Vein endothelial cell (primary cell): ENCODE measurements around the gene CCDC57. TPM values are rescaled to one million over a fixed set of nuclear protein-coding genes. Genes with fewer than 3 reads are reported as not detected.

Source experiments
- total RNA-seq: library from RNA; depleted of rRNA; stranded (reverse); fragments of >200 nt; gene quantifications from 2 replicates; pipeline ENCODE4 v1.2.3, GENCODE V29; 2012

The CCDC57 gene, protein sequence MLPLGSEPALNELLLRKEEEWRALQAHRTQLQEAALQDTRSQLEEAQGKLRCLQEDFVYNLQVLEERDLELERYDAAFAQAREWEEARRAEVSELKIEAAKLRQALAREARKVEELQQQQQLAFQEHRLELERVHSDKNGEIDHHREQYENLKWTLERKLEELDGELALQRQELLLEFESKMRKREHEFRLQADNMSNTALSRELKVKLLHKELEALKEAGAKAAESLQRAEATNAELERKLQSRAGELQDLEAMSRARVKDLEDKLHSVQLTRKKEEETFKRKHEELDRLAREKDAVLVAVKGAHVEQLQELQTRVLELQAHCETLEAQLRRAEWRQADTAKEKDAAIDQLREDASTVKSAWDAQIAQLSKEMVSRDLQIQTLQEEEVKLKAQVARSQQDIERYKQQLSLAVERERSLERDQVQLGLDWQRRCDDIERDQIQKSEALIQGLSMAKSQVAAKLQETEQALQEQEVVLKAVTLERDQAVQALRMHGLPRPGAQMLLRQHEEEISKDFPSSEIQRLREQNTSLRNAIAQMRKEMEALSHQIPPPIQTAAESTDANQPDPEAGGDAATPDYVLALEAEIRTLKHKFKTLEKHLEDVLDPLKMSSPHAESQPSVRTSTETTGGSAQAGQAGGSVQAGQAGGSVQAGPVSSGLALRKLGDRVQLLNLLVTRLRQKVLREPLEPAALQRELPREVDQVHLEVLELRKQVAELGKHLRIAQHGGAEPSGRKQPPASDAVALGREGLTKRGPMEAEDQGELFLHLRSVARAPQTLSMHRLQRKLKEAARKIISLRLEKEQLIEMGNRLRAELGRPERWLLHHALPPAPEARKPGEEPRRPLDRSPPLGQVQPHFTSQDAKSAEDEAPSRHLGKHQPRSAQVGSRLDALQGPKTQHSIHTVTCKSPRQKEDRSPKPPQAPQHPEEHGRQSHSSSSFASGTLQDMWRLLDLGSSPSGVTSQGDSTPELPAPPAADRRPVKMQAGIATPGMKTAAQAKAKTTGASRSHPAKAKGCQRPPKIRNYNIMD
- total RNA-seq, result 12.1 and 14.3 TPM in 2 replicates

DNA sequence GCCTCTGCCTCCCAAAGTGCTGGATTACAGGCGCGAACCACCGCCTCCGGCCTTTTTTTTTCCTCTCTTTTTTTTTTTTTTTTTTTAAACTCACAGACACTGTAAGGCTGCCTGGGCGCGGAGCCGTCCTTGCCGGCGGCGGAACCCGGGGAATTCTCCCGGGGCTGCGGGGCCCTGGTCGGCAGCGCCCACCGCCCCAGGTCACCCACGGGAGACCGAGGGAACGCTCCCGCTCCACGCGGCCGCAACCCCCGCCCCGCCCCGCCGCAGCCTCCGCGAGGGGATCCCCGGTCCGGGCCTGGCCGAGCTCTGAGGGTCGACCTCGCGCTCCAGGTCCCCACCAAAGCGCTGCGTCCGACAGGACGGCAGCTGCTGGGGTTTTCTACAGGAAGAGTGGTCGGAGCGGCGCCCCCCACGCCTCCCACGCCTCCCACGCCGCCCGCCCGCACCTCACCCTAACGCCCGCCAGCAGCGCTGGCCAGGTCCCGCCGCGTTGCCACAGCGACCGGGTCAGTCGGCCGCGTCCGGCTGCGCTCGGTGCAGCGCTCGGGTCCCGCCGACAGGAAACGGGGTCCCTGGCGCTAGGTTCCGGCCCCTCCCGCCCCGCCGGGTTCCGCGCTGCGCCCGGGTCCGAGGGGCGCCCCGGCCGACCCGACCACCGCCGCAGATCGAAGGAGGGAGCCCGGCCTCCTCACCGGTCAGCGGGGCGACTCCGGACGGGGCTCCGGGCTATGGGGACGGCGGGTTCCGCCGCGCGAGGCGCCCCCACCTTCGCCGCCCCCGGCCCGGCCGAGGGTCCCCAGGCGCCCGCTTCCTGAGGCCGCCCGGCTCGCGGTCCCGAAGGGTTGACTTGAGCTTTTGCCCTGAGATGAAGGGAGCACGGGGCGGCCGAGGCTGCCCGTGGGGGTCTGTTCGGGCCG is at the start of gene CCDC57:
CCDC57 (minus strand) TSS at position 512 of the 920 bp plus-strand sequence. CDS start 10,898 bp downstream, outside the sequence.

GRCh38 chr17:82228842-82229697 is 16.4 kb upstream of the CCDC57 start, which contains the start of gene SLC16A3:
TSS of gene SLC16A3 (plus strand) at chr17:82229042. CDS start at chr17:82236009, 6,967 bp downstream.

DNA sequence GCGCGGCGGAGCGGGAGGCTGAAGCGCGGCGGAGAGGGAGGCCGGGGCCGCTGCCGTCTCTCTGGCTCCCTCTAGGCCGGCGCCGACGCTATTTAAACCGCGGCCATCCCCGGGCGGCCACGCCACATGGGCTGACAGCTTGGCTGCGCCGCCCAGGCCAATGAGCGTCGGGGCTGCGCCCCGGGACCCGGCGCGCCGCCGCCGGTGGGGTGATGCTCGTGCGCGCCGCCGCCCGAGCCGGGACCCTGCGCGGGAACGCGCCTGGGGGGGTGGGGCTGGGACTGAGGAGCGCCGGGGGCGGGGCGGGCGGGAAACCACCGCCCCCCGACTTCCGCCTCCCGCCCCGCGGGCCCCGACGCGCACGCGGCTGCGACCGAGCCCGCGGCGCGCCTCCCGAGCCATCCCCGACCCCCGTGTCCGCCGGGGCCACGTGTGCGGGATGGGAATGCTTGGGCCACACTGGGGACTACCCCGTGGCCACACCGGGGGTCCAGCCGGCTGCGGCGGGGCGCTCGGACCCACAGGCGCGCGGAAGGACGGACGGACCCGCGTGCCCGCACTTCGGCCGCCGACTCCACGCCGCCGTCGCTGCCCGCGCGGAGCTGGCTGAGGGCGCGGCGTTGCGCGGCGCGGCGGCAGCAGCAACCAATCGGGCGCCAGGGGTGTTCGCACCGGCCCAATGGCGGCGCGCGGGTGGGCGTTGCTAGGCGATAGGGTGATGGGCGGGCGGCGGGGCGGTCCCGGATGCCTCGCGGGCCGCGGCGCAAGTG is 114.3 kb downstream of the CCDC57 start, which contains the start of gene FASN:
FASN (minus strand) TSS at position 68 of the 770 bp plus-strand sequence. CDS start 1,791 bp downstream, outside the sequence.

GRCh38 chr17:82065638-82066303 is 146.9 kb downstream of the CCDC57 start, which contains the start of gene DUS1L:
TSS of gene DUS1L (minus strand) at chr17:82065804. CDS start at chr17:82065059, 745 bp downstream.

GRCh38 chr17:82051776-82052637 is 160.6 kb downstream of the CCDC57 start, which contains the start of the genes GPS1 and RFNG:
TSS of gene GPS1 (plus strand) at chr17:82051898. CDS start at chr17:82051932, 34 bp downstream.
TSS of gene RFNG (minus strand) at chr17:82051811. CDS start at chr17:82051766, 45 bp downstream.

Other genes starting within 250 kb of the CCDC57 start
- 21.7 and 31.4 TPM in 2 replicates for gene ASPSCR1, start 235.2 kb downstream of the CCDC57 start, total RNA-seq
- 33.0 and 45.1 TPM in 2 replicates for gene CENPX, start 190.0 kb downstream of the CCDC57 start, total RNA-seq
- 13.9 and 17.3 TPM in 2 replicates for gene LRRC45, start 189.5 kb downstream of the CCDC57 start, total RNA-seq
- 17.0 and 36.3 TPM in 2 replicates for gene RAC3, start 181.2 kb downstream of the CCDC57 start, total RNA-seq
- 40.1 and 43.4 TPM in 2 replicates for gene DCXR, start 175.1 kb downstream of the CCDC57 start, total RNA-seq
- 22.4 and 45.7 TPM in 2 replicates for gene RFNG, start 161.0 kb downstream of the CCDC57 start, total RNA-seq
- 116 and 131 TPM in 2 replicates for gene GPS1, start 160.9 kb downstream of the CCDC57 start, total RNA-seq
- gene DUS1L, start 147.0 kb downstream of the CCDC57 start, total RNA-seq, result 63.3 and 68.3 TPM in 2 replicates
- gene FASN, start 114.6 kb downstream of the CCDC57 start, total RNA-seq, result 92.1 and 158 TPM in 2 replicates
- gene SLC16A3, start 16.2 kb upstream of the CCDC57 start, total RNA-seq, result 121 and 194 TPM in 2 replicates
- gene CSNK1D, start 60.9 kb upstream of the CCDC57 start, total RNA-seq, result 81.9 and 85.3 TPM in 2 replicates
- gene CD7, start 104.8 kb upstream of the CCDC57 start, total RNA-seq, result not detected in 2 replicates
- gene SECTM1, start 120.9 kb upstream of the CCDC57 start, total RNA-seq, result 0.48 and 0.98 TPM in 2 replicates
- under 0.01 TPM in 1 of 2 replicates, not detected in the other for gene TEX19, start 146.4 kb upstream of the CCDC57 start, total RNA-seq
- not detected in 2 replicates for gene UTS2R, start 158.9 kb upstream of the CCDC57 start, total RNA-seq
- gene HEXD, start 205.5 kb upstream of the CCDC57 start, total RNA-seq, result 11.5 and 17.6 TPM in 2 replicates
- 26.3 and 30.4 TPM in 2 replicates for gene OGFOD3, start 205.7 kb upstream of the CCDC57 start, total RNA-seq
- gene CYBC1, start 237.9 kb upstream of the CCDC57 start, total RNA-seq, result 44.9 and 58.5 TPM in 2 replicates
- gene NARF, start 245.9 kb upstream of the CCDC57 start, total RNA-seq, result 91.8 and 116 TPM in 2 replicates